NB4 (cell line): ENCODE results near the gene TMEM198.

Experiments used
- DNase-seq: peaks from one replicate; pipeline ENCODE4 v3.0.0; 2010; ENCODE audit warnings: low read depth
- H3K4me3 ChIP-seq: one replicate; pipeline ENCODE4 v1.5.1; 2011; ENCODE audit warnings: mild to moderate bottlenecking, low read depth, low read length, moderate library complexity
- MYC ChIP-seq: IDR thresholded peaks from 2 replicates; pipeline ENCODE4 v1.6.1; 2011; ENCODE audit warnings: low read depth, low read length
- POLR2A ChIP-seq: IDR thresholded peaks from 2 replicates; pipeline ENCODE4 v1.6.1; 2011; ENCODE audit warnings: mild to moderate bottlenecking; ENCODE audit not compliant: insufficient read length; ENCODE audit errors: extremely low read depth
- TF ChIP-seq, protein P1 (sequence below): IDR thresholded peaks from 2 replicates; pipeline ENCODE4 v1.6.1; 2011; ENCODE audit warnings: low read depth, low read length
- TF ChIP-seq, protein P2 (sequence below): IDR thresholded peaks from one replicate; pipeline ENCODE4 v1.5.1; 2012; ENCODE audit warnings: low read depth, low read length

Gene TMEM198

DNA sequence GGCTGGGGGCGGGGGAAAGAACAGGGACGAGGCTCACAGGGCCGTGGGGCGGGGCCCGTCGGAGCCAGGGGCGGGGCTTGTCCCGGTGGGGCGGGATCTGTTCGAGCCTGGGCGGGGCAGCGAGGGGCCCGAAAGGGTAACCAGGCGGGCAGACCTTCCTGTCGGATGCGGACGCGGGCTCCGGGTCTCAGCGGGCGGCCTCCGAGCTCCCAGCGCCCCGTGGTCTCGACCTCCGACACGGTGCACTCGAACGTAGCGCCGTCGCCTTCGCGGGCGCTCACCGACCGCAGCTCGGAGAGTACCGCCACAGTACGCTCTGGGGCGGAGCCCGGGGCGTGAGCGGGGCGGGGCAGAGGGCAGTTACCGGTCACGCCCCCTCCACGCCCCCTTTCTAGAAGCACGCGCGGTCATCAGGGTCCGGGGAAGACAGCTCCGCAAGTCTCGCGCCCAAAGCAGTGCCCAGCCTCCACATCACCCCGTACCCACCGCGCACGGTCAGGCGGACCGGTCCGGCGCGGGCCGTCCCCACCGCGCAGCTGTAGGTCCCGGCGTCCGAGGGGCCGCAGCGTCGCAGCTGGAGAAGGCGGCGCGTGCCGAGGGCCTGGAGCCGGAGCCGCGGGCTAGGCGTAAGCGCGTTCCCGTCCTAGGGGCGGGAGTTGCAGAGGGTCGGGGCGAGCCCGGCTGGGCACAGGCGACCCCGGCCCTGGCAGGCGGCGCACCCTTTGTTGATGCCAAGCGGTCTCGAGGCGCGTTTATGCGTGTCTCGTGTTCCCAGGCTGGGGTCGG lies 8.7 kb downstream of the TMEM198 start:
- H3K4me3 ChIP-seq: no peak overlapping the region
- no peak for DNase-seq

DNA sequence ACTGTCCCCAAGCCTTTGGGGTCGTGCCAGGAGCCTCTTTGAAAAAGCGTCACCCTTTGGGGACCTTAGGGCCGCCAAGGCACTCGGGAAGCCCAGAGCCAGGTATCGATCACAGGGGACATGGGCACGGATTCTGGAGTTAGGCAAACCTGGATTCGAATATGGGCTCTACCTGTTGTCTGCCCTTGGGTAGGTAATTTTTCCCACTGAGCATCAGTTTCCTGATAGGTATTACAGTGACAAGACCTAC lies 9.3 kb downstream of the TMEM198 start:
- no peak for TF ChIP-seq POLR2A
- no peak for TF ChIP-seq MYC
- TF ChIP-seq, protein P1, sequence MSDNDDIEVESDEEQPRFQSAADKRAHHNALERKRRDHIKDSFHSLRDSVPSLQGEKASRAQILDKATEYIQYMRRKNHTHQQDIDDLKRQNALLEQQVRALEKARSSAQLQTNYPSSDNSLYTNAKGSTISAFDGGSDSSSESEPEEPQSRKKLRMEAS: no peak
- TF ChIP-seq, protein P2, sequence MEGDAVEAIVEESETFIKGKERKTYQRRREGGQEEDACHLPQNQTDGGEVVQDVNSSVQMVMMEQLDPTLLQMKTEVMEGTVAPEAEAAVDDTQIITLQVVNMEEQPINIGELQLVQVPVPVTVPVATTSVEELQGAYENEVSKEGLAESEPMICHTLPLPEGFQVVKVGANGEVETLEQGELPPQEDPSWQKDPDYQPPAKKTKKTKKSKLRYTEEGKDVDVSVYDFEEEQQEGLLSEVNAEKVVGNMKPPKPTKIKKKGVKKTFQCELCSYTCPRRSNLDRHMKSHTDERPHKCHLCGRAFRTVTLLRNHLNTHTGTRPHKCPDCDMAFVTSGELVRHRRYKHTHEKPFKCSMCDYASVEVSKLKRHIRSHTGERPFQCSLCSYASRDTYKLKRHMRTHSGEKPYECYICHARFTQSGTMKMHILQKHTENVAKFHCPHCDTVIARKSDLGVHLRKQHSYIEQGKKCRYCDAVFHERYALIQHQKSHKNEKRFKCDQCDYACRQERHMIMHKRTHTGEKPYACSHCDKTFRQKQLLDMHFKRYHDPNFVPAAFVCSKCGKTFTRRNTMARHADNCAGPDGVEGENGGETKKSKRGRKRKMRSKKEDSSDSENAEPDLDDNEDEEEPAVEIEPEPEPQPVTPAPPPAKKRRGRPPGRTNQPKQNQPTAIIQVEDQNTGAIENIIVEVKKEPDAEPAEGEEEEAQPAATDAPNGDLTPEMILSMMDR: no peak
- no peak overlapping the region for H3K4me3 ChIP-seq
- no peak for DNase-seq

More for the DNA sequence above, 8.7 kb downstream of the TMEM198 start:
- TF ChIP-seq, protein P1: no peak
- TF ChIP-seq MYC (no peak), POLR2A (no peak)
- TF ChIP-seq, protein P2: no peak

DNA sequence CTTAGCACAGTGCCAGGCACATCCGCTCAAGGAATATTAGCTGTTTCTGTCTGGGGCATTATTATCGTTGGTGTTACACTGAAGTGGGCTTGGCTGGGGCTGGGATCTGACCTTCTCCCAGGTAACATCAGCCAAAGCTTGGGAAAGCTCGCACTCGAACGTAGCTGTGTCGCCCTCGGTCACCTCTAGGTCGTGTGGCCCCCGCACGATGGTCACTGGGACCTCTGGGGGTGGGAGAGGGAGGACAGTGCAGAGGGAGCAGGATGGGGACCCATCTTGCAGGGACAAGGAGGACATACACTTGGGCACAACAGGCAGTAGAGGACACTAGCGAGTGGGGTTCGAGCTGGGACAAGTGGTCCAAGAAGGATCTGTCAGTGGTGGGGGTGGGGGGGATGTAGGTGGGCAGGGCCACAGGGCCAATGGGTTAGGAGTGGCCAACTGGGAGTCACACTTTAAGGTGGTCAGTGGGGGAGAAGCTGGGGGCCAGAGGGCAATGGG lies 9.7 kb downstream of the TMEM198 start:
- H3K4me3 ChIP-seq: no peak overlapping the region
- no peak for DNase-seq
- TF ChIP-seq POLR2A (no peak), MYC (no peak)
- TF ChIP-seq, protein P2: no peak

DNA sequence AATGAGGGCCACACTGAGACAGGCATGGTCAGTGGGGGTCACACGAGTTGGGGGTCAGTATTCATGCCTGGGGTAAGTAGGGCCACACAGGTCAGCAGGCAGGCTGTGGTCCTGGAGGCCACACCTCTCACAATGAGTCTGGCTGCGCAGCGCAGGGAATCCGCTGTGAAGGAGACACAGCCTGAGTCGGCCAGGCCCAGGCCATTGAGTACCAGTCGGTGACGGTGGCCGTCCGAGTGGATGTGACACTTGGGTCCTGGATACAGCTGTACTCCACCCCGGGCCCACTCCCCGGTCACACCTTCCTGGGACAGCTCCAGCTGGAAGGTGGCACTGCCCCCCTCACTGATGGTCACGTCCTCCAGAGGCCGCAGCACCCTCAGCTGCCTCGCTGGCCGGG lies 10.5 kb downstream of the TMEM198 start:
- TF ChIP-seq, protein P1: no peak
- TF ChIP-seq, protein P2: no peak
- TF ChIP-seq MYC: no peak
- TF ChIP-seq POLR2A: no peak
- no peak overlapping the region for H3K4me3 ChIP-seq
- DNase-seq: no peak

DNA sequence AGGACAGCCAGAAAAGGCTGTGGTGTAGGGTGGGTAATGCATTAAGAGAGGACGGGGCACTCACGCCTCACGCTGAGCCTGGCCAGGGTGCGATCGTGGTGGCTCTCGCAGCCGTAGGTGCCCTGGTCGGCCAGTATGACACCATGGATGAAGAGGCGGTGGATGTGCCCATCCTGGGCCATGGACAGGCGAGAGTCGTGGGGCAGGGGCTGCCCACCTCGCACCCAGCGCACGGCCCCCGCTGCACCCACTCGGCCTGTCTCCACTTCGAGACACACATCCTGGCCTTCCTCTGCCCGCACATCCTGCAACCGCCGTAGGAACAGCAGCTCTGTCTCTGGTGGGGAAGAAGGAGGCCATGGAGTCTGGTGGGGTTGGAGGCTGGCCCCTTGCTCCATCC lies 12.1 kb downstream of the TMEM198 start:
- no peak for TF ChIP-seq MYC
- TF ChIP-seq, protein P2: no peak
- TF ChIP-seq POLR2A: no peak
- TF ChIP-seq, protein P1: no peak

More for the DNA sequence above, 12.1 kb downstream of the TMEM198 start:
- DNase-seq: no peak
- no peak overlapping the region for H3K4me3 ChIP-seq
